Mesothelial cell of epicardium (in vitro differentiated cells): ENCODE measurements around the gene KITLG. TPM values are rescaled to one million over a fixed set of nuclear protein-coding genes. Genes with fewer than 3 reads are reported as not detected.

Experiments
- DNase-seq, 2 experiments: peaks; one replicate each; pipeline ENCODE4 v3.0.0; 2021; ENCODE audit warnings: low spot score in 2 of 2; ENCODE audit not compliant: unreplicated experiment in 2 of 2
- H3K27ac Mint-ChIP-seq: 2 replicates; pipeline ENCODE4 v1.8.0; 2021; ENCODE audit warnings: mixed read lengths
- H3K27me3 Mint-ChIP-seq: 2 replicates; pipeline ENCODE4 v1.8.0; 2021; ENCODE audit warnings: low read depth, mixed read lengths
- H3K36me3 Mint-ChIP-seq: 2 replicates; pipeline ENCODE4 v1.8.0; 2021; ENCODE audit warnings: mixed read lengths
- H3K4me1 Mint-ChIP-seq: 2 replicates; pipeline ENCODE4 v1.8.0; 2021; ENCODE audit warnings: mixed read lengths
- H3K4me3 Mint-ChIP-seq: 2 replicates; pipeline ENCODE4 v1.8.0; 2021; ENCODE audit warnings: mild to moderate bottlenecking, moderate library complexity, mixed read lengths
- H3K9me3 Mint-ChIP-seq: 2 replicates; pipeline ENCODE4 v1.8.0; 2021; ENCODE audit warnings: mixed read lengths
- total RNA-seq: library from RNA; stranded (reverse); gene quantifications from 3 replicates; pipeline ENCODE4 v1.2.1, GENCODE V29; 2021
- TF ChIP-seq, protein P1 (sequence below): fragments of 200-600 bp; sonication (generic); IDR thresholded peaks from one replicate; pipeline ENCODE4 v1.5.0; 2021; ENCODE audit warnings: antibody characterized with exemption; ENCODE audit not compliant: unreplicated experiment

The KITLG gene
- total RNA-seq, 1 donor from 2014 or later: 13.9 TPM

DNA sequence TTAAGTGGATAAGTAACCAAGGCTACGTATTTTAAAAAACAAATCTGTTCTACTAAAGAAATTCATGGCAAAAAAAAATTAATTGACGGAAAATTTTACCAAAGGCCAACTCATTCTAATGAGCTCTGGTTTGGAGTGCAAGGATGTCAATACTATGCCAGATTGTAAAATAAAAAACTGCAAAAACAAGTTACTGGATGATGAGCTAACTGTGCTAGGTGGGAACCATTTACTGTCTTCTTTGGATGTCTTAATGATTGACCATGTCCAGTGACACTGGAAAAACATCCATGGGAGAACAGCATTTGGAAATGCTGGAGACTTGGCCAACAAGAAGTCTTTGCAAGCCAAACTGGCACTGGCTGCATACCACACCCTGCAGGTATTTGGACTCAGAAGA, 41.6 kb downstream of the KITLG start:
- H3K9me3 Mint-ChIP-seq: peaks cover 7% of the 10 kb centered on the region
- TF ChIP-seq, protein P1, sequence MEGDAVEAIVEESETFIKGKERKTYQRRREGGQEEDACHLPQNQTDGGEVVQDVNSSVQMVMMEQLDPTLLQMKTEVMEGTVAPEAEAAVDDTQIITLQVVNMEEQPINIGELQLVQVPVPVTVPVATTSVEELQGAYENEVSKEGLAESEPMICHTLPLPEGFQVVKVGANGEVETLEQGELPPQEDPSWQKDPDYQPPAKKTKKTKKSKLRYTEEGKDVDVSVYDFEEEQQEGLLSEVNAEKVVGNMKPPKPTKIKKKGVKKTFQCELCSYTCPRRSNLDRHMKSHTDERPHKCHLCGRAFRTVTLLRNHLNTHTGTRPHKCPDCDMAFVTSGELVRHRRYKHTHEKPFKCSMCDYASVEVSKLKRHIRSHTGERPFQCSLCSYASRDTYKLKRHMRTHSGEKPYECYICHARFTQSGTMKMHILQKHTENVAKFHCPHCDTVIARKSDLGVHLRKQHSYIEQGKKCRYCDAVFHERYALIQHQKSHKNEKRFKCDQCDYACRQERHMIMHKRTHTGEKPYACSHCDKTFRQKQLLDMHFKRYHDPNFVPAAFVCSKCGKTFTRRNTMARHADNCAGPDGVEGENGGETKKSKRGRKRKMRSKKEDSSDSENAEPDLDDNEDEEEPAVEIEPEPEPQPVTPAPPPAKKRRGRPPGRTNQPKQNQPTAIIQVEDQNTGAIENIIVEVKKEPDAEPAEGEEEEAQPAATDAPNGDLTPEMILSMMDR: no peak
- H3K27ac Mint-ChIP-seq: no peak overlapping the region
- no peaks in the 10 kb centered on the region for H3K4me1 Mint-ChIP-seq
- no peak overlapping the region for H3K4me3 Mint-ChIP-seq
- H3K36me3 Mint-ChIP-seq: peaks cover 12% of the 10 kb centered on the region
- no peaks in the 10 kb centered on the region for H3K27me3 Mint-ChIP-seq
- no peak for DNase-seq

DNA sequence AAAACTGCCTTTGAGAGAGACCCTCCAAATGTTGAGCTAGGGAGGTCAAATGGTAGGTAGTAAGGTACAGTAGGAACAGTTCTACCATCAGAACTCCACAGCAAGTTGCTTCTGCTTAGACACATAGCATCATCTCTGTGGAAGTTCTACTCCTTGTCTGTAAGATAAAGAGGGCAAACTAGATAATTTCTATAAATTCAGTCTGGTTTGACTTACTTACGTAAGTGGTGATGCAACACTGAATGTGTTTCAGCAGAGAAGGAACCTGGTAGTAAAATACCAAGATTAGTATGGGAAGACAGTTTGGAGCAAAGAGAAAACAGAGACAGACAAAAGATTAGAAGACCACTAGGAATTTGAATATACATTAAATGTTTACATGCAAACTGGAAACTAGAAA, 42.0 kb downstream of the KITLG start:
- H3K4me3 Mint-ChIP-seq: no peak overlapping the region
- peaks cover 3% of the 10 kb centered on the region for H3K9me3 Mint-ChIP-seq
- TF ChIP-seq, protein P1: no peak
- no peak overlapping the region for H3K27ac Mint-ChIP-seq
- peaks cover 8% of the 10 kb centered on the region for H3K36me3 Mint-ChIP-seq
- no peaks in the 10 kb centered on the region for H3K27me3 Mint-ChIP-seq
- no peaks in the 10 kb centered on the region for H3K4me1 Mint-ChIP-seq
- DNase-seq: no peak

DNA sequence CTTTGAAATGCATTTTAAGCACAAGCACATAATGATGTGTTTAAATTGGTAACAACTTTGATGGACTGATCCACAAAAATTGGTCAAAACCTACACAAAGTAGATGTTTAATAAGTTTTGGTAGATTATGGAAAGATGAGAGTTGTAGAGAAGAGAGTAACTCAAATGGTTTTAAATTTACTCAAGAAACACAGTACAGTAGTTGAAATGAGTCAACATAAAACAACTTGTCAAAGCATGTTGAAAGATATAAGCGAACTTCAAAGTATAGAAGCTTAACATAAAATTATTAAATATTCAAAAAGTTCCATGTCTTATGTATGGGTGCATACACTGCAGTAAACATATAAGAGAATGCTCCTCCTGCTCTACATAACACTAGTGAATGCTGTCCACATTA, 49.4 kb downstream of the KITLG start:
- Mint-ChIP-seq H3K36me3 (peaks cover 18% of the 10 kb centered on the region), H3K27ac (no peak overlapping the region), H3K4me1 (peaks cover 15% of the 10 kb centered on the region), H3K27me3 (no peaks in the 10 kb centered on the region), H3K4me3 (no peak overlapping the region), H3K9me3 (peaks cover 14% of the 10 kb centered on the region)
- no peak for DNase-seq
- TF ChIP-seq, protein P1: no peak

DNA sequence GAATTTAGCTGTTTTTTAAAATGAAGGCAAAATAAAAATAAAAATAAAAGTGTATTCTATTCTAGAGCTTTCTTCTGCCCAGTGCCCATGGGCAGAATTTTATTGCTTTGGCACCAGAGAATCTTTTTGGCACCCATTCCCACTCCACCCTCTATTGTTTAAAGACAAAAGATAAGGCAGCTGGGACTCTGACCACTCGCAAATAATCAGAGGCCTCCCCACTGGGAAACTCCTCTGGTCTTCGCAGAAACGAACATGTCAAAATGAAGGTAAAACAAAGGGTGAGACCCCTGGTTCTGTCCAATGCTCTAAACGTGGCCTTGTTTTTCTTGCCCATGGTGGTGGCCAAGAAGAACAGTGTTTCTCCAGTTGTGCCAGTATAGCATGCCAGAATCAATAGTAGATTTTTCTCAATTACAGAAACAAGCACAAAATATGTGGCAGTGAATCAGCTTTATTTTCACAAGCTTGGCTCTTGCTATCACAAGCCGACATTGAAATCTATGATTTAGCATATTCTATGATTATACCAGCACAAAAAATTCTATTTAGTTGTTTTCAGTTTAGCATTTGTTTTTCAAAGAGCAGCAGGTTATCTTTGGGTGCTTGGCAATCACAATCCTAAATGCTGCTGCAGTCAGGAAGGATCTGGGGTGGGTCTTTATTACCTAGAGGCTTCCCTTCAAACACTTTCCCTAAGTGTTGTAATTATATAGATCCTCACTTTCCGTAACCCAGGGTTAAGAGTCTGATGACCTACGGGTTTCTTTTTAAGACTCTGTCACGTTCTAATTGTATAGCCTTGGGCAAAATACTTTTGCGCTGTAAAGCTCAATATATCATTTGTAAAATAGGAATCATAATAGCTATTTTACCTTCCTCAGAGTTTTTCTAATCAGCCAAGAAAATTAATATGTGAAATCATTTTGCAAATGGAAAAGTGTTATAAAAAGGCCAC, 50.5 kb downstream of the KITLG start:
- Mint-ChIP-seq H3K27me3 (no peaks in the 10 kb centered on the region), H3K36me3 (peaks cover 21% of the 10 kb centered on the region), H3K27ac (no peak overlapping the region), H3K9me3 (peaks cover 14% of the 10 kb centered on the region), H3K4me3 (no peak overlapping the region), H3K4me1 (peaks cover 15% of the 10 kb centered on the region)
- DNase-seq: no peak
- TF ChIP-seq, protein P1: no peak

DNA sequence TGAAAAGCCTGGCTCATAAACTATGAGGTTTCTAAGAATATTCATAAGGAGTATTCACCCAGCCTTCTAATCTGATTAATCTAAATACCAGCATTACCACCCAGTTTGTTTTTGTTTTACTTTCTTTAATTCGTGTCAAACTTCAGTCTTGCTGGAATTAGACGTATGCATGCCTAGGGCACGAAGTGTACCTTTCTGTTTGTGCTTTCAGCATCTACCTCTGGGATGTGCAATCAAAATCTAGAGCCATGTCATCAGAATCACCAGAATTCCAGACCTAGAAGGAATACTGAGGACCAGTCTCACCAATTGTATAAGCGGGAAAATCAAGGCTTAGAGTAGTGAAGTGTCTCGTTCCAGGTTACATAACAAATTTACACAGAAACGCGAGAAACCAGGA, 57.3 kb downstream of the KITLG start:
- DNase-seq: no peak
- H3K27ac Mint-ChIP-seq: no peak overlapping the region
- peaks cover 17% of the 10 kb centered on the region for H3K36me3 Mint-ChIP-seq
- TF ChIP-seq, protein P1: no peak
- peaks cover 14% of the 10 kb centered on the region for H3K4me1 Mint-ChIP-seq
- H3K27me3 Mint-ChIP-seq: no peaks in the 10 kb centered on the region
- no peak overlapping the region for H3K4me3 Mint-ChIP-seq
- H3K9me3 Mint-ChIP-seq: peaks cover 10% of the 10 kb centered on the region
